ENCODE data around the gene VWA8.
A peak's percentile ranks its signal among the peaks of the same experiment; 100 is the strongest.

VWA8 gene

DNA sequence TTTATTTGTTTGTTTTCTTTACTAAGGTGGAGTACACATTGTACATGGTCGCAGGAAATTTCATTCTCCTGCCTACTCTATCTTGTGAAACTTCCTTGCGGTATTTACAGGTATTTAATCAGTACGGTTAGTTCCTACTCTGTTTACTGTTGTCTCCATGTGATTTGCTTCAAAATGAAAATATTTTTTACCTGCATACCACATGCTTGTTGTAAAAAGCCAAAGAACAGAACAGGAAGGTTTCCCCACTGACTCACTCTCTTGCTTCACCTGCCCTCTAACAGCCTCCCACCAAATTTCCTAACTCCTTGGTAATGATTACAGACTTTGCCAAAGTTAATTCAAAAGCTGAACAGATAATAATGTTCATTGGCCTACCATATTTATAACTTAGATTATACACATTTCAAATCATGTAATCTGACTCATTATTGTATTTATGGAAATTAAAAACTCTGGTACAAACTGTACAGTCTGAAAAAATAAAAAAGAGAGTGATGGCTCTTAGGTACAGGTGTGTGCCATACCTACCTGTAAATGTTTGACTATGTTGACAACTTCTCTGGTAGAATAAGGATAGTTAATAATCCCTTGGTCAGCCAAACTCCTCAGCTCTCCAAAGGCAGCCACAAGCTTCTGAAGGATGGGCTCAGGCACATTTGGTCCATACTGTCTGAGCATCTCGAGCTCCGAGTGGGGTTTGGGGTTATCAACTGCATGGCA is 239.9 kb downstream of the VWA8 start:
- DNase-seq, result no peak

DNA sequence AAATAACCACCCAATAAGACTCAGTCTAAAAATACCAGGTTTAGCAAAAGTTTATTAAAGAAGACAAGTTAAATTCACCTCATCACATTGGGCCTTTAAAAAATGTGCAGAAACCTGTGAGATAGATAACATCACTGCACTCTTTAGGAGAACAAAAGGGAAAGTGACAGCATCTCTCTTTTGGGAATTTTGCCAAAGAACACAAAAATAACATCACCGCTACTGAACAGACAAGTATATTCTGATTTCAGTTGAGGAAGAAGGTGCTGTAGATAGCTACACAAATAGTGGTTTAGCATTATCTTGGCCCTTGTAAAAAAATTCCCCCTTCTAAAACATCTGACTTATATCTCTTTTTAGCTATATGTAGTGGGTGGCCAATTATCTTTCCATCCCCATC is 244.7 kb downstream of the VWA8 start:
- no peak for DNase-seq

GRCh38 chr13:41713405-41713804 is 247.5 kb downstream of the VWA8 start:
- DNase-seq, result no peak

GRCh38 chr13:41710771-41711170 is 250.1 kb downstream of the VWA8 start:
- no peak for DNase-seq

DNA sequence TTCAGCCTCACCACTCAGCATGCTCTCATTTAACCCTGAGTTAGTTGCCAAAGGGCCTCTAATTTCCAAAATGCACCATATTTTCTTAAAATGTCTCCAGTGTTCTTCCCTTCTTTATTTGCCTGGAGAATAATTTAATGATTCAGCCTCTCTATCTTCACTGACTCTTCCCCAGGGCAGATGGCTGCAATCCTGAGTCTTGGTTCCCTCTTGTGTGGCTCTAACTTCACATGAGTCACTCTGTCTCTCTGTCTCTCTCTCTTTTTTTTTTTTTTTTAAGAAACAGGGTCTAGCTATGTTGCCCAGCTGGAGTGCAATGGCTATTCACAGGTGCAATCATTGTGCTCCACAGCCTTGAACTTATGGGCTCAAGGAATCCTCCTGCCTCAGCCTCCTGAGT is 251.4 kb downstream of the VWA8 start:
- DNase-seq, result no peak

DNA sequence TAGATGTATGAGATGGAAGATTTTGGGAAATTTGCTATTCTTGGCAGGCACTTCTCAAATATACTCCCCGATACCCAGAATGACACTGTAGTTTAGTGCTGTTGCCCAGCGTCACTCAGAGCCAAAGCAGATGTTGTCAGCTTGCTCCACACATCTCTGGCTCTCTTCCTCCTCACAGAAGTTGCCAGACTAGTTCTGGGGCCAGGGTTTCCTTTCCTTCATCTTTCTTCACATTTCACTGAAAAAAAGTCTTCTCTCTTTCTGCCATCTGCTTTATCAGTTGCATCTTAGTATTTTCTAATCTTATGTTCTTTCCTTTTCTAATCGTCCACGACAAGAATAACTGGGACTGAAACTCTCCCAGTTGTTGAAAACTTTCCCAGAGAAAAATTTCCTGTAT is 252.2 kb downstream of the VWA8 start:
- no peak for DNase-seq

DNA sequence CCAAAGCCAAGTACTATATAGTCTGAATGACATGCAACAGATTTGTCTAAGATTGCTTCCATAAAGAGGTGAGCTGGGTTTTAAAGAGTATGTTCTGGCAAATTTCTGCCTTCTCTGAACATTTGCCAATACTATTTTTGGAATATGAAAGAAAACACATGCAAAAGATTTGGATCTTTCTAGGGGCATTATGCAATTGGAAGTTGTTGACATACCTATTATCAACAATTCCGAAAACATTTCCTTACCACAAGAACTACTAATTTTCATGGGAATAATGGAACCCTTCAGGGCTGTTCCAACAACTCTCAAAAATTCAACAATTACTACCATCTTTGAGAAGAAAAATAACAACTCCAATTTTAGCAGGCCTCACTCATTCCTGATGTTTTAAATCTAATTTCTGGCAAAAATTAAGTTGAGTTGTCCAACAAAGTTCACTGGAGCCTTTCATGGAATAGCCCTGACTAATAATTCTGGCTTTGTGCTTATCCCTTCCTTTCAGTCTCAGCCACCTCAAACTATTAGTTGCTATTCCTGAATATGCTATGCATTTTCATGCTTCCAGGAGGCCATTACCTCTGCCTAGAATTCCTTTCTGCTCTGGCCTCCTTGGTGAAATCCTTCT is 253.6 kb downstream of the VWA8 start:
- DNase-seq, result no peak

DNA sequence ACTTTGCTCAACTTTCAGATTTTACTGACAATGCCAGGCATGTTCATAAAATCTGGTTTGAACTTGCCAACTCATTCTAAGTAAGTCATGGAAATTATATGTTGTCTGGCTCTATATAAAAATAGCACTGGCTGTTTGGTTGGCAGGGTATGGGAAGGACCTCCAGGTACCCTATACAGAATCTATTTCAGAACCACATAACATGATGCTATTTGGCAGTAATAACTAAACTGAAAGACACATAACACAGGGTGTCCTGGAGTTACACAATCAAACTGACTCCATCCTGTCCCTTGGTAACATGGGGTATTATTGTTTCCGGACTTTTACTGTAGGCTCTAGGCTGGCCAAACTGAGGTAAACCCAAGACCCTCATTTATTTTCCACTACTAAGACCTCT is 254.8 kb downstream of the VWA8 start:
- no peak for DNase-seq

GRCh38 chr13:41702540-41702939 is 258.4 kb downstream of the VWA8 start:
- DNase-seq, result no peak

- no peak for DNase-seq
Observed at GRCh38 chr13:41701676-41702075, 259.2 kb downstream of the VWA8 start.

- no peak for DNase-seq
Observed at GRCh38 chr13:41700790-41701310, 260.1 kb downstream of the VWA8 start.

DNA sequence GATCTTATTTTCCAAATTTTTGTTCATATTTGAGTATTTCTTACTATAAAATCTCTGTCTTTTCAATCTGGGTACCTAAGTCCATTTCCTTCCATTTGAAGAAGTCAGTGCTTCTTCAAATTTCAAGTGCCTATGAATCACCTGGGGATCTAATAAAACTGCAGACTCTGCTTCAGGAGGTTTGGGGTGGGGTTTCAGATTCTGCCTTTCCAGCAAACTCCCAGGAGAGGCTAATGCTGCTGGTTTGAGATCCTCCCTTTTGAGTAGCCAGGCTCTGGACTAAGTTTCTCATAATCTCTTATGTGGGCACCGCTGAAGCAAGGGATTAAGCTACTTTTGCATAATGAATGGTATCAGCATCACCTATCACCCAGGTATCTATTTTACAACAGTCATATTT is 261.1 kb downstream of the VWA8 start:
- no peak for DNase-seq

DNA sequence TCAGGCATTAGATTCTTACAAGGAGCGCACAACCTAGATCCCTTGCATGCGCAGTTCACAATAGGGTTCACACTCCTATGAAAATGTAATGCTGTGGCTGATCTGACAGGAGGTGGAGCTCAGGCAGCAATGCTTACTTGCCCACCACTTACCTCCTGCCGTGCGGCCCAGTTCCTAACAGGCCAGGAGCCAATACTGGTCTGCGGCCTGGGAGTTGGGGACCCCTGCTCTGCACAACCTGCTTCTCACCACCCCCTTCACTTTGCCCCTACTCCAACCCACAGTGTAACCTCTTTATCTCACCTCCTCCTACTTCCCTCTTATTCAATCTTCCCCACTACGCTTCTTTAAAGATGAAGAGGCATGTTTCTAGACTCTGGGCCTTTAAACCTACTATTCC is 263.3 kb downstream of the VWA8 start:
- DNase-seq, result no peak

DNA sequence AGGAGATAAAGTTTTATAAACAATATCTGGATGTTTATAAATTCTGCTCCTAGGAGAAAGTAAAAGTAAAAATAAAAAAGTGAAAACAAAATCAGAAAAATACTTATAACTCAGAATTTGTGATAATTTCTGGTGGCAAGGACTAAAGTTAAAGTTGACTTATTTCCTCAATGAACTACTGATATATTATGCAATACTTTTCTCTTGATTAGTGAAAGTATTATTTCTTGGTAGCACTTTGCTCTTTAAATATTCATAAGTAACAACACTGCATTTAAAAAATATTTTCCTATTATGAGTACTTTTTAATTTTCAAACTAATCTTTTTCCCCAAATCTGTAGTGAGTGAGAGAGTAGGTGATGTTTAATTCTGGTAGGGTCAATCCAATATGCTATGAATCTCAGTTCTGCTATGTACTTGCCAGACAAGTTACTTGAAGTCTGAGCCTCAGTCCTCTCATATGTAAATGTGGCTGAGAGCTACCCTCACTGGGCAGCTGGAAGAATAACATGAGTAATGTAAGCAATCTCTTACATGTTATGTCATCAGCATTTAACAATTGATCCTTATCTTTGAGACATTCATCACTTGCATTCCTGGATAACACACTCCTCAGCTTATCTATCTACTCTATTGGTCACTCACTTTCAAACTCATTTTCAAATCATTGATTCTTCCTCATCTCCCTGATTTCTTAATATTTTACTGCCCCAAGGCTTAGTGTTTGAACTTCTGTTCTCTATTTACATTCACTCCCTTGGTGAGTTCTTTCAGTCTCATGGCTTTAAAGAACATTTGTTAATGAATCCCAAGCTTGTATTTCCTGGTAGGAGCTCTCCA is 264.5 kb downstream of the VWA8 start:
- no peak for DNase-seq

DNA sequence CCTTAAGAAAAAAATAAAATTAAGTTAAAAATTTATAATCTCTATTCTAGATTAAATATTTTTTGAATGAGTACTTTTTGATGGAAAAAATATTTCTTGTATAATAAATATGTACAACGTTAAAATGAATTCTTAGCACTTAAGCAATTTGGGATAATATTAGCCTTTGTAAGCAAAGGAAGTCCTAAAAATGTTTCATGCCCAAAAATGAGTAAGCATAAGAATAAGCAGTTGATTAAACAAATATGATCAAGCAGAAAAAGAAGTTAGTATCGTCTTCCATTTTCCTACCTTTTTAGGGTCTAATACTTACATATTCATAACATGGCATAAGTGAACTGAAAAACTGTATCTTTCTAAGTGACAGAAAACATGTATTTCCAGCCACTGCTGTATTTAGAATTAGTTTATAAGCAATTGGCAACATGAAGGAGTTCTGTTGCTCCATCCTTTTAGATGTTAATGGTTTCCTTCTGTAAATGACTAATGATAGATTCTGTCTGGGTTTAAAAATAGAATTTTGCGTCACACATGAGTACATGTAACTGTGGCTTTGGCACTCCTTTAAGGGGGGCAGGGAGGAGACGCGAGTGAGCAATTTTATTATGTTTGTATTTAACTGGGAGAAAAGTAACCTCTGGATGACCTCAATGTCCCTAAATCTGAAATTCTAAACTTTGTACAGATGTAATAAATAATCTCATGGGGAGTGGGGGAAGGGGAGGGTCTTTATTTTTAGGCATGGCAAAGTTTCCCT is 266.2 kb downstream of the VWA8 start:
- DNase-seq, result peak; percentile 0

- no peak for DNase-seq
Observed at GRCh38 chr13:41693434-41693833, 267.5 kb downstream of the VWA8 start.

DNA sequence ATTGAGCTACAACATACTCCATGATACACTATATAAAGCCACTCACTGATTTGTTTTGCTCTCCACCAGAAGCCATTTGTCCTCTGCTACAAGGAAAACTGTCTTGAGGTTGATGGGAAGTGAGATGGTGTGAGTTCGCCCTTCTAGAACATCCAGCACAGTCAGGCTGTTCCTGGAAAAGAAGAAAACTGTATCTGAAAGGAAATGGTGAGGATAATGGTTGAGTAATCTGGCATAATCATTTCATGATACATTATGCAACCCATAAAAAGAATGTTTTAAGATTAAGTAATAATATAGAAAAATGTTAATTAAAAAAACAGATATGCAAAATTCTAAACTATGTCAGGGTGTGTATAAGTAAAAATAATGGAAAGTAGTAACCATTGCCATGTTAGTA is 269.6 kb downstream of the VWA8 start:
- no peak for DNase-seq

DNA sequence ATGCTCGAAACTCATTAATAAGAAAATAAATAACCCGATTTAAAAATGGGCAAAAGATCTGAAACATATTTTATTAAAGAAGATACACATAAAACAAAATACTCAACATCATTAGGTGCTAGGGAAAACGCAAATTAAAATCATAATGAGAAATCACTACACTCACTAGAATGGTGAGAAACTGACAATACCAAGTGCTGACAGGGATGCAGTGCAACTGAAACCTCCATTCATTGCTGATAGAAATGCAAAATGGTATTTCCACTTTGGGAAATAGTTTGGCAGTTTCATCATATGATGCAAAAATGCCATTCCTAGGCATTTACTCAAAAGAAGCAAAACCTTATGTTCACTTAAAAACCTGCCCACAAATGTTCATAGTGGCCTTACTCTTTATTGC is 278.1 kb downstream of the VWA8 start:
- DNase-seq, result no peak

GRCh38 chr13:41682001-41682400 is 278.9 kb downstream of the VWA8 start:
- no peak for DNase-seq

GRCh38 chr13:41681587-41681986 is 279.3 kb downstream of the VWA8 start:
- no peak for DNase-seq

DNA sequence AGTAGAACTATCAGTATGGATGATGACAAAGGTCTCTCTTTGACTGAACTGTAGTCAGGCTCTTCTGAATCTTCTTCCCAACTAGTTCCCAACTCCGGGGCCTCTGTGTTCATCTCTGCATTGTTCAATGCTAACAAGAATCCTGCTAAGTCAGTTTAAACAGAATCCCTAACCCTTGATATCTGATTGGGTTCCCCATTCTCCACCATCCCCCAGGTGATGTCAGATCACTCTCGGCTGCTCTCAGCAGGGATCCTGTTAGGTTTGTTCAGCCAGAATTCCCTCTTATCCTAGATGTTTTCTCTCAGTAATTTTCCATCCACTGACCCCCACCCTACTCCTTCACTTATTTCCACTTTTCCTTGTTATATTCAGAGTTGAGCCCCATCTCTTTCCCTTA is 280.0 kb downstream of the VWA8 start:
- DNase-seq, result no peak

DNA sequence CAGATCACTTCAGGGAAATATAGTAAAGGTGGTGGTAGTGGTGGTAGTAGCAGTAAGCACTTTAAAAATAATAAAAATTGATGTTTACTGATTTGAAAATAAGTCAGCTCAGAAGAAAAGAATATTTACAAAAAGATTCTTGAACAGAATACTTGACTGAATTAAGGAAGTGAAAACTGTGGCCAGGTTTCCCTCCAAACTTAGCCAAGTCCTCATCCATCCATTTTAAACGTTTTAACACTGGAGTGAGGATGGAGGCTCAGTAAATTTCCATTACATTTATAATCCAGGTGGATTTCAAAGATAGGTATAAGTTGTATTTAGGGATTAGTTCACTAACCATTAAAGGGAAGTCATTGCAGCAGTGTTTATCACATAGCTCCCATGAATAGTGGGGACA is 282.1 kb downstream of the VWA8 start:
- DNase-seq, result no peak

DNA sequence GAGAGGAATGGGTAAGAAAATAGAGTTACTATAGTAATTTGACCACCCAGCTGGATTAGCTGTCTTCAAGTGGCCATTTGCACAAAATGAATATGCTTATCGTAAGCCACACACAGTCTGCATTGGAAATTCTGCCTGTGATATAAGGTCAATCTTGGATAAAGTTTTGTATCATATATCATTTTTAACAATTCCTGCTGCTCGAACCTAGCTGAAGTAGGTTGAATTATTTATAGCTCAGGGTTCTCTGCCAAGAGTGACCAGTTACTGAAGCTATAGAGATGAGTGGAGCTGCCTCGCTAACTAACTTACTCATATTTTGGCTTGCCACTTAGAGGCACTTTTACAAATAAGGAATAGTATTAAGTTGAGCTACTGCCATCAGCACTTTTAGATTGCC is 282.7 kb downstream of the VWA8 start:
- no peak for DNase-seq

Measured in NCI-H1436 treated with DMSO at 0.1 percent for 48 hours (cell line).